ENCODE measurements around the gene PPP6R1. TPM values are rescaled to one million over a fixed set of nuclear protein-coding genes. Genes with fewer than 3 reads are reported as not detected.

Gene PPP6R1
- total and polyA plus RNA-seq, 2 of the 13 experiments (the other 11 are each of a cell fraction or from before 2014, with no cell fraction given) = 25.8 to 54.0 TPM

DNA sequence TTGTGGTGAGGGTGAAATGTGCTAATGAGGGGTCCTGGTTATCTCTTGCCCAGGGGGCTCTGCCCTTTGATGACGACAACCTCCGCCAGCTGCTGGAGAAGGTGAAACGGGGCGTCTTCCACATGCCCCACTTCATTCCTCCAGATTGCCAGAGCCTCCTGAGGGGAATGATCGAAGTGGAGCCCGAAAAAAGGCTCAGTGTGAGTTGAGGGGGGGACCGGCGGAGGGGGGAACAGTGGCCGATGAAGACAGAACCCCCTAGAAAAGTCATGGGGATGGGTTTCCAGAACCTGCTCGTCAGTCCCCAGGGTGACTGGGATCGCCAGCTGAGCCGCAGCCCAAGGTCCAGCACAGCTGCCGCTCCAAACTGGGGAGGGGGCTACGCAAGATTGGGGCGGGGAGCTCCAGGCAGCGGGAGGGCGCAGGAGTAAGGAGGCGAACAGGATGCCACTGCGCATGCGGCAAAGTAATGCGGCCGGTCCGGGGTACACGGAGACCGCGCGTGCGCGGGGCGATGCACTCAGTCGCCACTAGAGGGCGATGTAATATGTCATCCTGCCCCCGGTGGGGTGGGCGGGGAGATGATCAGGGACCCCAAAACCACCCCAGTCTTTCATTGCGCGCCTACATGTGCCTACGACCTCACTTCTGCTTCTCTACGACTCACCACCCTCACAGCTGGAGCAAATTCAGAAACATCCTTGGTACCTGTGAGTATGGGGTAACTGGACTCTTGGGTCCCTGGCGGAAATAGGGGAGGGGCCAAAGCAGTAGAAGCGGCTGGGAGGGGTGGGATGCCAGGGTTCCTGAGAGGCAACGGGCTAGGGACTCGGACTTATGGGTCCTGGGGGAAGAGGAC is 42.9 kb upstream of the PPP6R1 start (continued):
- no peak for TF ChIP-seq AHDC1 (CRISPR knock-in tag; IDR thresholded peaks at IDR 0.05; ENCODE audit: borderline replicate concordance)
- TF ChIP-seq CHD4 (IDR thresholded peaks at IDR 0.05; ENCODE audit: borderline replicate concordance, low read length) = no peak
- TF ChIP-seq LCORL (IDR thresholded peaks at IDR 0.05) = no peak
- TF ChIP-seq LCORL (CRISPR knock-in tag; IDR thresholded peaks at IDR 0.05) = peak; percentile 35; the same call in 1 of the 2 replicates
- no peak for TF ChIP-seq MLXIP (CRISPR knock-in tag; IDR thresholded peaks at IDR 0.05; ENCODE audit: borderline replicate concordance)
- TF ChIP-seq POLR2G (IDR thresholded peaks at IDR 0.05; ENCODE audit: low read depth, low read length) = no peak; the same call in 1 of the 2 replicates
- TF ChIP-seq ONECUT2 (CRISPR knock-in tag; IDR thresholded peaks at IDR 0.05) = no peak
- TF ChIP-seq HNRNPK (IDR thresholded peaks at IDR 0.05; ENCODE audit: low read depth, low read length, poor library complexity, severe bottlenecking) = no peak
